GM12873 (cell line): ENCODE measurements around the gene SEPTIN8.

Source experiments
- CTCF ChIP-seq: IDR thresholded peaks from 2 replicates; pipeline ENCODE4 v1.5.1; 2012; ENCODE audit warnings: low read depth, mild to moderate bottlenecking, moderate library complexity, low read length, control low read depth; ENCODE audit not compliant: insufficient read depth; ENCODE audit errors: missing control alignments

SEPTIN8 gene

GRCh38 chr5:132718544-132719312, 58.3 kb downstream of the SEPTIN8 start:
- TF ChIP-seq CTCF, result no peak

- TF ChIP-seq CTCF, result no peak
Observed at GRCh38 chr5:132714456-132715307, 62.4 kb downstream of the SEPTIN8 start.

GRCh38 chr5:132708645-132709044, 68.4 kb downstream of the SEPTIN8 start:
- no peak for TF ChIP-seq CTCF

GRCh38 chr5:132704875-132705274, 72.2 kb downstream of the SEPTIN8 start:
- no peak for TF ChIP-seq CTCF
